ENCODE results near the gene OR1S1. TPM values are rescaled to one million over a fixed set of nuclear protein-coding genes. Genes with fewer than 3 reads are reported as not detected.

OR1S1 gene
- total RNA-seq, 1 experiment from 2014 or later = not detected

Other genes starting within 250 kb of the OR1S1 start
- not detected in 2 replicates for gene OR9Q1, start 188.8 kb upstream of the OR1S1 start, total RNA-seq (2014; rRNA removed; shearing (Covaris generic))
- not detected in 2 replicates for gene OR6Q1, start 181.8 kb upstream of the OR1S1 start, total RNA-seq (2014; rRNA removed; shearing (Covaris generic))
- not detected in 2 replicates for gene OR9I1, start 87.2 kb upstream of the OR1S1 start, total RNA-seq (2014; rRNA removed; shearing (Covaris generic))
- gene OR9Q2, start 23.6 kb upstream of the OR1S1 start, total RNA-seq (2014; rRNA removed; shearing (Covaris generic)) = not detected in 2 replicates
- not detected in 2 replicates for gene OR1S2, start 8.6 kb upstream of the OR1S1 start, total RNA-seq (2014; rRNA removed; shearing (Covaris generic))
- gene OR10Q1, start 16.2 kb downstream of the OR1S1 start, total RNA-seq (2014; rRNA removed; shearing (Covaris generic)) = not detected in 2 replicates
- not detected in 2 replicates for gene OR10W1, start 55.5 kb downstream of the OR1S1 start, total RNA-seq (2014; rRNA removed; shearing (Covaris generic))
- not detected in 2 replicates for gene OR5B17, start 146.3 kb downstream of the OR1S1 start, total RNA-seq (2014; rRNA removed; shearing (Covaris generic))
- not detected in 2 replicates for gene OR5B3, start 194.2 kb downstream of the OR1S1 start, total RNA-seq (2014; rRNA removed; shearing (Covaris generic))
- not detected in 2 replicates for gene OR5B2, start 215.4 kb downstream of the OR1S1 start, total RNA-seq (2014; rRNA removed; shearing (Covaris generic))
- not detected in 2 replicates for gene OR5B12, start 229.5 kb downstream of the OR1S1 start, total RNA-seq (2014; rRNA removed; shearing (Covaris generic))